KBM-7 (cell line): ENCODE data around the gene SLC22A7.

Source experiments
- DNase-seq: peaks from one replicate; pipeline ENCODE4 v3.0.0-alpha.2; 2015
- in situ Hi-C: fragments of 300-500 bp; cut with MboI; formaldehyde crosslinking; loops from 2 replicates; pipeline ENCODE4 v1.14.3; 2020; ENCODE audit warnings: low sequenced_read_pairs, low pct_unique_long_range_greater_than_20kb, mixed read lengths

Gene SLC22A7

DNA sequence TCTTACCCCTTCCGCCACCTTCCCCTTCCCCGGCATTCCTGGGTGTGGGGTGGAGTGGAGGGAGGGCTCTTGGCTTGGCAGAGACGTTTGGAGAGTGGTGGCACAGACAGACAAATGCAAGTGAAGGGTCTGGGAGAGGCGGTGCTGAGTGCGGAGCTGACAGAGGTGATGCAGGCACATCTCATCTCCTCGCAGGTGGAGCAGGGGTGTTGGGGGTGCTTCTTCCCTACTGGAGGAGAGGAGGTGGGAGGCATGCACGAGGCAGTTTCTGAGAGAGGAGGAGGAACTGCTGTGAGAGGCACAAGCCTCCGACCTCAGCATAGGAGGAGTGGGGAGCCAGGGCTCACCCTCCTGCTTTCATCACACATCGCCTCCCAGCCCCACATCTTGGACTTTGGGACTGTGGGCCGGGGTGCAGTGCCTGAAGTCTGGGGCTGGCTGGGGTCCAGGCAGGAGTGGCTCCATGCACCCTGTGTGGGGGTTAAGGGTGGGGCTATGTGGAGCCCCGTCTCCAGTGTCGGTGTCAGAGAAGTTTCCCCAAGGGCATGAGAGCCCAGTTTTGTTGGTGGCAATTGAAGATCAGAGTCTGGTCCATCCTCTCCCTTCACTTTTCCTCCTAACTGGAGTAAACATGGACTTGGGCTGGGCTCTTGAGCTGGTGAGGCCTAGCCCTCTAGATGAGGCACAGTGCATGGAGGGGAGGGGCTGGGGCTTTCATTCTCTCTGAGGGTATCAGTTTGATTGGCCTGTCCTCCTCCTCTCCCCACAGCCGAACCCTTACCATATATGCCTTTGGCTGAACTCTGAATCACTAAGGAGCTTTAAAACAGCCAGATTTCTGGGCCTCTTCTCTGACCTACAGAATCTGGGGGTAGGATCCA is 20.2 kb upstream of the SLC22A7 start:
- in situ Hi-C loops: no loop called here
- no peak for DNase-seq

DNA sequence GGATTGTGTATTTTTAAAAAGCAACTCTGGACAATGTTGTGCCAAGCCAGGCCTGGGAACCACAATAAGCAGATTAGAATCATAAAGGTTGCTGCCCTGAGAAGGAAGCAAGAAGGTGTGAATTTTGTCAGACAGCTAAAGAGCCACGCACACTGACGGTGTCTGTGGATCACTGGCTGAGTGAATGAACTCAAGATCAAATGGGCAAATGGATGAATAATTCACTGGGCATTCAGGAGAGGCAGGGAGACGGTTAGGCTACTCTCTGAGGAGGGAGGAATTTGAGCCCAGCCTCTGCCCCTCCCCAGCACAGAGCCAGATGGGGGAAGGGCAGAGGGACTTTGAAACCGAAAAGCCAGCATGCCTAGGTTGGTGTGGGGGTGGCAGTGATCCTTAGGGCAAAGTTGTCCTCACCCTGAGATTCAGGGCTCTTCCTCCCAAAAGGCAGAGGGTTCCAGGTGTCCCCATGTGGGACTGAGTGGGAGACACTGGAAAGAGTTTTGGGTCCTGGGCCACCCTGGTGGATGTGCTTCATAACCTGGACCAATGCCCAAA is 19.5 kb upstream of the SLC22A7 start:
- no peak for DNase-seq
- in situ Hi-C loops: no loop called here

DNA sequence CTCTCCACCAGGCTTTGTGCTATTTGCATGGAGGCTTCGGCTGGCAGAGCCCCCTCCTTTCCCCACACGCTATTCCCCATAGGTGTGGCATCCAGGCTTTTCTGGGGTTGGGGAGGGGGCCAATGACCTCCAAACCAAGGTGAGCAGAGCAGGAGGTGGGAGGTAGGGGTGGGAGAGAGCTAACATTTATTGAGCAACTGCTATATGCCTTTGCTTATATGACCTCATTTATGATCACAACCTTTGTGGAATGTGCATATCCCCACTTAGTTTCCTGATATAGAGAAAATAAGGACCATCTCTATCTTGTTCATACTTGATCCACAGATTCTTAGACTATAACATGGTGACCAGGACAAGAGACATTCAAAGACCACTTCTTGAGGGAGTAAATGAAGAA is 17.8 kb upstream of the SLC22A7 start:
- no peak for DNase-seq
- in situ Hi-C loops: no loop called here

DNA sequence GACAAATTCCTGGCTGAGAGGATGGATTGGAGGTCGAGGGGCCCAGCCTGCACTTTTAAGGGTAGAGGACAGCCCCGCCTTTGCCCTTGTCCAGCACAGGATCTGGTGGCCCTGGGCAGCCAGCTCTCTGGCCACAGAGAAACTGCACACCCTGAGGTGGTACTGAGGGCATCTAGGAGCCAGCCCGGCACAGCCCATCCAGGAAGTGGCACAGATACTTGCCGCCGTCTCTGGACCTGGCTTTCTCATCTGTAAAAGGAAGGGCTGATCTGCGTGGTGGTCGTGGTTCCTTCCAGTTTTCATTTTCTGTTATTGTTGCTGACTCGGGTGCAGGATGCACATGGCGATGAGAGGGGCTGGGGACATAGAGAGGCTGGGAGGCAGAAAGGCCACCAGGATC is 16.0 kb upstream of the SLC22A7 start:
- in situ Hi-C loops: no loop called here
- no peak for DNase-seq

DNA sequence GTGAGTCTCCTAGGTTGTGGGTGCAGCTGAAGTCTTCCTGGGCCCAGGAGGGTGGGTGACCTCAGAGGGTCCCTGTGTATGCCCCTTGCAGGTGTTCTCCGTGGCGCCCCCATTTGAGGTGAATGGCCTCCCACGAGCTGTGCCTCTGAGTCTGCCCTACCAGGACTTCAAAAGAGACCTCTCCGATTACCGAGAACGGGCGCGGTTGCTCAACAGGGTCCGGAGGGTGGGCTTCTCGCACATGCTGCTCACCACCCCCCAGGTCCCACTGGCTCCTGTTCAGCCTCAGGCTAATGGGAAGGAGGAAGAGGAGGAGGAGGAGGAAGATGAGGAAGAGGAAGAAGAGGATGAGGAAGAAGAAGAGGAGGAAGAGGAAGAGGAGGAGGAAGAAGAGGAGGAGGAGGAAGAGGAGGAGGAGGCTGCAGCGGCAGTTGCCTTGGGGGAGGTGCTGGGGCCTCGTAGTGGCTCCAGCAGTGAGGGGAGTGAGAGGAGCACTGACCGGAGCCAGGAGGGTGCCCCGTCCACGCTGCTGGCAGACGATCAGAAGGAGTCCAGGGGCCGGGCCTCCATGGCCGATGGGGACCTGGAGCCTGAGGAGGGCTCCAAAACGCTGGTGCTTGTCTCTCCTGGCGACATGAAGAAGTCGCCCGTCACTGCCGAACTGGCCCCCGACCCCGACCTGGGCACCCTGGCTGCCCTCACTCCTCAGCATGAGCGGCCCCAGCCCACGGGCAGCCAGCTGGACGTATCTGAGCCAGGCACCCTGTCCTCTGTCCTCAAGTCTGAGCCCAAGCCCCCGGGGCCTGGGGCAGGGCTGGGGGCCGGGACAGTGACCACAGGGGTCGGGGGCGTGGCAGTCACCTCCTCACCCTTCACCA is 15.2 kb upstream of the SLC22A7 start:
- DNase-seq: no peak
- in situ Hi-C loops: no loop called here

DNA sequence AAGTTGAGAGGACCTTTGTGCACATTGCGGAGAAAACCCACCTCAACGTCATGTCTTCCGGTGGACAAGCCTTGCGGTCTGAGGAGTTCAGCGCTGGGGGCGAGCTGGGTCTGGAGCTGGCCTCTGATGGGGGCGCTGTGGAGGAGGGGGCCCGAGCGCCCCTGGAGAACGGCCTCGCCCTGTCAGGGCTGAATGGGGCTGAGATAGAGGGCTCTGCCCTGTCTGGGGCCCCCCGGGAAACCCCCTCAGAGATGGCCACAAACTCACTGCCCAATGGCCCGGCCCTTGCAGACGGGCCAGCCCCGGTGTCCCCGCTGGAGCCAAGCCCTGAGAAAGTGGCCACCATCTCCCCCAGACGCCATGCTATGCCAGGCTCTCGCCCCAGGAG is 14.6 kb upstream of the SLC22A7 start:
- DNase-seq: no peak
- in situ Hi-C loops: no loop called here

DNA sequence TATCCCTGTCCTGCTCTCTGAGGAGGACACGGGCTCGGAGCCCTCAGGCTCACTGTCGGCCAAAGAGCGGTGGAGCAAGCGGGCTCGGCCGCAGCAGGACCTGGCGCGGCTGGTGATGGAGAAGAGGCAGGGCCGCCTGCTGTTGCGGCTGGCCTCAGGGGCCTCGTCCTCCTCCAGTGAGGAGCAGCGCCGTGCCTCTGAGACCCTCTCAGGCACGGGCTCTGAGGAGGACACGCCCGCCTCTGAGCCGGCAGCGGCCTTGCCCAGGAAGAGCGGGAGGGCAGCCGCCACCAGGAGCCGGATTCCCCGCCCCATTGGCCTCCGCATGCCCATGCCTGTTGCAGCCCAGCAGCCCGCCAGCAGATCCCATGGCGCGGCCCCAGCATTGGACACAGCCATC is 14.2 kb upstream of the SLC22A7 start:
- in situ Hi-C loops: no loop called here
- no peak for DNase-seq

DNA sequence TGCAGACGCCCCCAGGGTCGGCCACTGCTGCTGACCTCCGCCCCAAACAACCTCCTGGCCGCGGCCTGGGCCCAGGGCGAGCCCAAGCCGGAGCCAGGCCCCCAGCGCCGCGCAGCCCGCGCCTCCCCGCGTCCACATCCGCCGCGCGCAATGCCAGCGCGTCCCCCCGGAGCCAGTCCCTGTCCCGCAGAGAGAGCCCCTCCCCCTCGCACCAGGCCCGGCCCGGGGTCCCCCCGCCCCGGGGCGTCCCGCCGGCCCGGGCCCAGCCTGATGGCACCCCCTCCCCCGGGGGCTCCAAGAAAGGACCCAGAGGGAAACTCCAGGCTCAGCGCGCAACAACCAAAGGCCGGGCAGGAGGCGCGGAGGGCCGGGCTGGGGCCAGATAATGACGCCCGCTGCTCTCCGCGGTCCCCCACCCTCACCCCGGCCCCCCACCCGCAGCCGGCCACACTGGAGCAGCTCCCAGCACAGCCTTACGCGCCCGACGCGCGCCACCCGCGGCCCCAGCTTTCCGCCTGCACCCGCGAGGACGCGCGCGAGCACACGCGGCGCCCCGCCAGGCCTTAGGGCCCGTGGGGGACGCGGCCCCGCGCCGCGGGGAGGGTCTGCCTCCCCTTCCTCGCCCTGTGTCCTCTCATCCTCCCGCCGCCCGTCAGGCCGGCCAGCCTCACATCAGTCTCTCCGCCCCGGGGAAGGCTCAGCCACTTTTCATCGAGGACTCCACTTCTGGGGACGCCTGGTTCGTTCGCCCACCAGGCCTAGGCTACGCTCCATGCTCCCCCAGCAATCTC is 12.9 kb upstream of the SLC22A7 start:
- no peak for DNase-seq
- in situ Hi-C loops: no loop called here

DNA sequence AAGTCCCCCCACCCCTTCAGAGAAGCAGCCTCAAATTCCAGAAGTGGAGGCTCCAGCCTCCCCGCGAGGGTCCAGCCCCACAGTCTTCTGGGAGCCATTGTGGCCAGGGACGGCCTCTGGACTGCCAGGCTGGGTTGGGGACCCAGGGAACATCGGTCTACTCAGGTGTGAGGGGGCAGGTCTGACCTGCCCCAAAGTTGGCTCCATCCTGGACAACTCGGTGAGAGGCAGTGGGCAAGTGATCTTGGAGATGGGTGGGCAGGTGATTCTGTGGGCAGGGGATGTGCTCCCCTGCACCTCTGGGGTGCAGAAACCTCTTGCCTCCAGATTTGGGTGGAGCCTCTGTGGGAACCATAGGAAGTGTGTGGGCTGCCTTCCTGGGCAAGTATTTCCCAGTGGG is 12.2 kb upstream of the SLC22A7 start:
- DNase-seq: no peak
- in situ Hi-C loops: no loop called here

DNA sequence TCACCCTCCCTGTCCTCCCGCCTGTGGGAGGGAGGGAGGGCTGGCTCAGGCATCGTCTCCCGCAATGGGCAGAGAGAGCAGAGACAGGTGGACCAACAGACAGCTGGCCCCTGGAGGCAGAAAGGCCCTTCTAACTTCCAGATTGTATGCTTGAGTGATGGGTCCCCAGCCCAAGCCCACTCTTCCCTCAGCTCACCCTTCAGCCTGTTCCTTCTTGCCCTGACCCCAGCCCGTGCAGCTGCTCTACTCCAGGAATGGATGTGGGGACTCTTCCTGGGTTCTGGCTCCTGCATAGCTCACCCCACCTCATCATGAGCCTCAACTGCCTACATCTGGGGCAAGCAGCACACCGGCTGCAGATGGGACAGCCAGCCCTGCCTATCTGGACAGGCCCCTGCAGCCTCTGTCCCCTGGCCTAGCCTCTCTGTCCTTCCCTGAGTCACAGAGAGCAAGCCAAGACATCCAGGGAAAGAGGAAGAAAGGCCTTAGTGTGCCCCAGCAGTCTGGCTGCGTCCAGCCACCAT is 11.5 kb upstream of the SLC22A7 start:
- in situ Hi-C loops: no loop called here
- no peak for DNase-seq

DNA sequence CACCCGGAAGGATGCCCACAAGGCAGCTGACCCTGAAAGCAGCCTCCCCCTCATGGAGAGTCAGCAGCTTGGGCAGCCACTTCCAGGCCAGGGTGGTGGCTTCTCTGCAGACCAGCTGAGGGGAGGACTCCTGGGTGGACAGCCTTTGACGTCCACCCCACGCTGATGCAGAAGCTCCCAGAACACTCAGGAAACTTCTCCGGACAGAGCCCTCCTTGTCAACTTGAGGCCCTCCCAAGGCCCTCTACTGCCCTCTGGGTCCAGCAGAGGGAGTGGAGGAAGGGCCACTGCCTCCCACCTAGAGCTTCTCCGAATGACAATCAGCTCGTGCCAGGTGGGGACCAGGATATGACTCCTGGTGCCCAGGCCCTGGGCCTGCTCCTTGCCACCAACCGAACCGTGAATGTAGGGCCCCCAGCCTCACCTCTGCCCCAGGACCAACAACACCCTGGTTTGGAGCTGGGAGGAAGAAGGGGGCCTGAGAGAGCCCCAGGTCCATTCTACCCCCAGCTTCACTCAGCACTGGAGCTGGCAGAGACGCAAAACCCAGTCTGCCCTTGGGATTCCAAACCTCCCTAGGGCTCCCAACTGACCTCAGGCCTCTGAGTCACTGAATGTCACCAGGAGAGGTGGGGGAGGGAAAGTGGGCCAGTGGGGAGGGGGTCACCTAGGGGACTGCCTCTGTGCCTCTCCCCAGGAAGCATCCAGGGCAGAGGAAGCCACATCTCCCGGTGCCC is 10.9 kb upstream of the SLC22A7 start:
- in situ Hi-C loops: no loop called here
- DNase-seq: no peak

DNA sequence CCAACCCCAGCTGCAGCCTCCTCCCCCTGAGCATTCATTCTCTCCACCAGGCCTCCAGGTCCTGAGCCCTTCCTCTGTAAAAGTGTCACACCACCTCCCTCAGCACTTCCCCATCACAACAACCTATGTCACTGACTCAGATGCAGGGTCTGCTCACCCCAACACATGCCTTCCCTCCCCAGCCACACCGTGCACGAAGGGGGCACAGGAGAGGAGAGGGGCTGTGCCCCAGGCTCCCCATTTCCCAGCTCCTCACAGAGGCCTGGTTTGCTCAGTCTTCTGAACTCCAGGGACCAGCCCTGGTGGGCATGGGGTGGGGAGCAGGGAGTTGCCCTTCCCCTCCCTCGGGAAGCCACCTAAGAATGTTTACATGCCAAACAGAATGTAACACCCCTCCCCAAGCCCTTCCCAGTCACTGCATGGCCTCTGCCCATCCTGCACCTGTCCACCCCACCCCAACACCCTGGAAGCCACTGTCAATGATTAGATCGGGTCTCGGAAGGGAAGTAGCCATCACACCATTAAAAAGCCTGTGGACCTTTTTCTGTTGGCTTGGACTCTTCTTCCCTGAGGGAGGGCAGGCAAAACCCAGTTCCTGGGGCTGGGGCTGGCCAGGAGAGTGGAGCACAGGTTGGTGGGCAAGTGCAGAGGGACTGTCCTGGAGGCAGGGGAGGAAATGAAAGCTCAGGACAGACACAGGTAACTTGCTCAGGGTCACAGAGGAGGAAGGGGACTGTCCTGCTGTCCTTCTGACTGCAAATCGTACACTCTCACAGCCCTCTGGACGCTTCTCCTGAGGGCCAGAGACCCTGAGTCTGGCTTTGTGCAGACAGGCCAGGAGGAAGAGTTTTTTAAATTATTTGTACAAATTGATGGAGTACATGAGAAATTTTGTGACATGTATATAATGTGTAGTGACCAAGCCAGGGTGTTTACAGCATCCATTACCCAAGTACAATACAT is 10.1 kb upstream of the SLC22A7 start:
- in situ Hi-C loops: no loop called here
- no peak for DNase-seq

DNA sequence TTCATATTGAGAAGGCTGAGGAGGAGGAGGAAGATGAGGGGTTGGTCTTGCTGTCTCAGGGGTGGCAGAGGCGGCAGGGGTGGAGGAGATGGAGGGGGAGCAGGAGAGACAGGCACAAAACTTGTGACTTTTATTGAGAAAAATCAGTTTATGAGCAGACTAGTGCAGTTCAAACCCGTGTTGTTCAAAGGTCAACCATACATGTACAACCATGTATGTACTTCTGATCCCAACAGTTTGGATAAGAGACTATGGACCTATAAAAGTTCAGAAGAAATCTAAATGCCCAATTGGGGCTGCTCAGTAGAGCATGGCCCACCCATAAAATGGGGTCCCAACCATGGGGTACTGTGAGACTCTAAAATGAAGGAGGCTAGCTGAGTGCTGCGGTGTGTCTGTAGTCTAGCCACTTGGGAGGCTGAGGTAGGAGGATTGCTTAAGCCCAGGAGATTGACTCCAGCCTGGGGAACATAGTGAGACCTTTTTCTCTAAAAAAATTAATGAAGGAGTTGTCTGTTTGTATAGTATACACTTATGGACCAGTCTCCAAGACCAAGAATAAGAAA is 7.6 kb upstream of the SLC22A7 start:
- no peak for DNase-seq
- in situ Hi-C loops: no loop called here

DNA sequence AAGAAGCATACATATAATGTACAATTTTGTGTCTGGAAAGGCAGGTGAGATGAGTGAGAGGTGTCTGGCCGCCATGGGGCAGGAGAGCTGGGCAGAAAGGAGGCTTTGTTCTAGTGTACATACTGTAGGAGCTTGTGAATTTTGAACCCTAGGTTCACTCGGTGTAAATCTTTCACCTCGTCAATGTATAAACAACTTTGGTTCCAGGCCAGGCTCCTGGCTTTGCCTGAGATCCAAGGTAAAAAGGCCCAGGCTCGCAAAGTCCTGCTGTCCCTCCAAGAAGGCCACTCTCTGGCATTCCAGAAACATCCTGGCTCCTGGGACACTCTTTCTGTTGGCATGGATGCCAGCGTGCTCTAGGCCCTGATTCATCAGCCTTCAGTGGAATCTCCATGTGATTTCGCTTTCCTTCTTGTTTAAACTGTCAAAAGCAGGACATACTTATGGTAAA is 7.1 kb upstream of the SLC22A7 start:
- DNase-seq: no peak
- in situ Hi-C loops: no loop called here

DNA sequence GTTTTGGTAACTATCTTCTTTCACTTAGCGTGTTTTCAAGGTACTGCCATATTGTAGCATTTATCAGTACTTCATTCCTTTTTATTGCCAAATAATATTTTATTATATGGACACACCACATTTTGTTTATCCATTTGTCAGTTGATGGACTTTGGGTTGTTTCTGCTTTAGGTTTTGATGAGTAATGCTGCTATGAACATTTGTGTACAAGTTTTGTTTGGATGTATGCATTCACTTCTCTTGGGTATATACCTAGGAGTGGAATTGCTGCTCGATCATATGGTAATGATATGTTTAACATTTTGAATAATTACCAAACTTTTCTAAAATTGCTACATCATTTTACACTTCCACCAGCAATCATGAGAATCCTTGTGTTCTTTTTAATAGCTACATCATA is 6.4 kb upstream of the SLC22A7 start:
- in situ Hi-C loops: no loop called here
- DNase-seq: no peak

DNA sequence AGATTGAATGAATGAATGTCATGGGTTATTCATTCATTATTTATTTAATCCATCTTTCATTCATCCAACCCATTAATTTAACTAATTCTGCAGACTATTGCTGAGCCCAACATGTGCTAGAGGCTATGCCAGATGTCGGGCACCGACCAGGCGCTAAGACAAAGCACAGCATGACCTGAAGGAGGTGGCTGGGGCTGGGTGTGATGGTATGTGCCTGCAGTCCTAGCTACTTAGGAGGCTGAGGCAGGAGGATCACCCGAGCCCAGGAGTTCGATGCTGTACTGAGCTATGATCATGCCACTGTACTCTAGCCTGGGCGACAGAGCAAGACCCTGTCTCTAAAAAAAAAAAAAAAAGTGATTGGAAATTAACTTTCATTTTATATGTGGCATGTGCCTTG is 5.7 kb upstream of the SLC22A7 start:
- DNase-seq: no peak
- in situ Hi-C loops: no loop called here

DNA sequence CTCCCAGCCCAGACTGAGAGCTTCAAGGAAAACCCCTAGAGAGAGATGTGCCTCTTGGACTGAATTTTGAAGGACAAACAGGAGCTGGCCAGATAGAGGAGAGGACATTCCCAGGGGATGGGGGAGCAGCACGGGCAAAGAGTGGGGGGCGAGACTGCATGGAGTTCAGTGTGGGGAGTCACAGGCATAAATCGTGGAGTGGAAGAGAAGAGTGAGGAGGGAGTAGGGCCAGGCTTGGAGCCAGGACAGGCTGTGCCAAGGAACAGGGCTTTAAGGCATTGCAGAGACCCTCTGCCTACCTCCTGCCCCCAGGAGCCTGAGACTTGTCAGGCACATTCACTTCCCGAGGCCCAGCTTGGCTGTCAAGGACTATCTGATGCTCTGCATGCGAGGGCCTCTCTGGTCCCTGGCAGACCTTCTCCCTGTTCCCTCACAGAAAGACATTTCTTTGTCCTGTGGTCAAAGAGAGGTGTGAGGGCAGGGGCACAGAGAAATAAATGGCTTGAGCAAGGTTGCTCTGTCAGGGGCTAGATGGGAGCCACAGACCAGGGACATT is 5.2 kb upstream of the SLC22A7 start:
- in situ Hi-C loops: no loop called here
- DNase-seq: no peak
